HepG2 (cell line): ENCODE measurements around the gene ARRDC1. TPM values are rescaled to one million over a fixed set of nuclear protein-coding genes. Genes with fewer than 3 reads are reported as not detected.

Experiments
- ATAC-seq: fragments of 200-7000 bp; cut with Tn5 transposase; 3 replicates; pipeline ENCODE4 v1.9.1; 2020; ENCODE audit warnings: mild to moderate bottlenecking, moderate library complexity
- BruUV-seq: library from RNA; stranded (reverse); fragments of 400-500 nt; replicated peaks from 2 replicates; lab custom pipeline; 2021; lab: Mats Ljungman, UMichigan
- CTCF ChIA-PET: fragments of 300-600 bp; formaldehyde crosslinking; extraction: SDS; loops from one replicate; lab custom pipeline; 2021; ENCODE audit warnings: low total read pairs, inconsistent platforms, low intra/inter-chr PET ratio; lab: Yijun Ruan, JAX
- POLR2A ChIA-PET: fragments of 350-600 bp; sonication (Branson Sonifier 250); formaldehyde crosslinking; loops from one replicate; lab custom pipeline; 2020; ENCODE audit warnings: antibody characterized with exemption, inconsistent platforms; lab: Yijun Ruan, JAX
- DNase-seq: peaks from one replicate; pipeline ENCODE4 v3.0.0-alpha.2; 2015; ENCODE audit warnings: low spot score
- FAIRE-seq: peaks from 3 replicates; lab custom pipeline; 2011; peaks lifted over from hg19 to GRCh38; lab: Jason Lieb, UNC
- H2AFZ ChIP-seq: one replicate; pipeline ENCODE4 v1.6.1; 2011; ENCODE audit warnings: low read length, inconsistent platforms
- H3K27ac ChIP-seq: fragments of 300-600 bp; 3 replicates; pipeline ENCODE4 v1.8.0; 2011; ENCODE audit warnings: mixed run types, mild to moderate bottlenecking, mixed read lengths, low read length, inconsistent platforms; ENCODE audit not compliant: insufficient read depth; ENCODE audit errors: extremely low read length
- H3K27me3 ChIP-seq, 2 experiments: fragments of 200-600 bp in 1 of 2; 2 replicates in 1 of 2; 3 replicates in 1 of 2; pipeline versions ENCODE4 v1.6.0 to v1.8.0; 2011; ENCODE audit warnings: low read length in 2 of 2, mild to moderate bottlenecking in 2 of 2, moderate library complexity in 2 of 2, inconsistent platforms in 1 of 2; ENCODE audit not compliant: insufficient read depth in 2 of 2, control insufficient read depth in 1 of 2
- H3K36me3 ChIP-seq, 2 experiments: fragments of 200-600 bp in 1 of 2; replicated peaks in 1 of 2; 2 replicates in 1 of 2; 3 replicates in 1 of 2; pipeline versions ENCODE4 v1.5.1 to v1.8.0; 2011; ENCODE audit warnings: low read length in 2 of 2, inconsistent platforms in 1 of 2; ENCODE audit not compliant: insufficient read depth in 2 of 2, control insufficient read depth in 1 of 2
- H3K4me1 ChIP-seq: 2 replicates; pipeline ENCODE4 v1.5.1; 2012; ENCODE audit warnings: low read length, inconsistent platforms; ENCODE audit not compliant: insufficient read depth
- H3K4me2 ChIP-seq: 2 replicates; pipeline ENCODE4 v1.6.0; 2011; ENCODE audit warnings: low read depth, low read length, inconsistent platforms
- H3K4me3 ChIP-seq, 3 experiments: fragments of 200-600 bp in 1 of 3; sonication (generic), shearing (Covaris generic) in 1 of 3; replicated peaks in 1 of 3; 2 replicates each; pipeline ENCODE4 v1.5.1; 2011 to 2016; ENCODE audit warnings: low read length in 3 of 3, inconsistent platforms in 2 of 3, low read depth in 2 of 3, mild to moderate bottlenecking in 2 of 3, control low read depth in 1 of 3, mixed read lengths in 1 of 3; ENCODE audit not compliant: insufficient read depth in 1 of 3
- H3K79me2 ChIP-seq: one replicate; pipeline ENCODE4 v1.6.1; 2011; ENCODE audit warnings: low read length, inconsistent platforms; ENCODE audit not compliant: insufficient read depth
- H3K9ac ChIP-seq: 2 replicates; pipeline ENCODE4 v1.6.0; 2011; ENCODE audit warnings: mild to moderate bottlenecking, low read depth, low read length, inconsistent platforms; ENCODE audit not compliant: insufficient read depth
- H3K9me3 ChIP-seq: 2 replicates; pipeline ENCODE4 v1.5.1; 2012; ENCODE audit warnings: mild to moderate bottlenecking, low read length
- H4K20me1 ChIP-seq: 2 replicates; pipeline ENCODE4 v1.6.0; 2011; ENCODE audit warnings: inconsistent platforms, mild to moderate bottlenecking, low read length, moderate library complexity; ENCODE audit not compliant: insufficient read depth
- AGO2 ChIP-seq: fragments of 200-400 bp; formaldehyde crosslinking; optimal IDR thresholded peaks from 2 replicates; pipeline ENCODE3; 2017; ENCODE audit warnings: mild to moderate bottlenecking, low read depth, low read length, moderate library complexity
- HDAC2 ChIP-seq: sonication (generic); formaldehyde crosslinking; IDR thresholded peaks from 2 replicates; pipeline ENCODE4 v1.4.0; 2020; ENCODE audit warnings: missing genetic modification reagents
- HOXD1 ChIP-seq: sonication (generic); formaldehyde crosslinking; IDR thresholded peaks from 2 replicates; pipeline ENCODE4 v1.5.0; 2020; ENCODE audit warnings: missing genetic modification reagents
- WGBS: methylation state at CpG from one replicate; pipeline ENCODE4 v1.1.6; 2017; ENCODE audit warnings: low lambda C conversion rate; 5-methylcytosine and 5-hydroxymethylcytosine counted together
- in situ Hi-C: cut with HindIII; loops from 2 replicates; pipeline ENCODE4 v1.10.0; 2017; ENCODE audit warnings: low pct_unique_long_range_greater_than_20kb; ENCODE audit not compliant: extremely low pct_ligation_motif_present
- intact Hi-C: fragments of 100-400 bp; cut with micrococcal nuclease; formaldehyde crosslinking; loops from one replicate; pipeline ENCODE4 v1.10.0; 2022; ENCODE audit not compliant: unreplicated experiment
- polyA plus RNA-seq, 8 experiments: library from polyadenylated mRNA; depleted of rRNA in 3 of 8; stranded (reverse) in 7 of 8; unstranded in 1 of 8; fragments of >200 nt; fragmentation: Illumina TruSeq in 4 of 8; extraction: Trizol in 4 of 8; gene quantifications; 2 replicates each; pipeline versions ENCODE4 v1.2.1 to v1.2.3, GENCODE V29; 2011 to 2016; ENCODE audit warnings: low read depth in 4 of 8, missing spikeins in 1 of 8, mixed read lengths in 1 of 8; ENCODE audit not compliant: insufficient read depth in 1 of 8
- total RNA-seq, 5 experiments: library from RNA; depleted of rRNA; stranded (reverse); fragments of >200 nt; fragmentation: Illumina TruSeq; extraction: Trizol; gene quantifications; 2 replicates each; pipeline ENCODE4 v1.2.3, GENCODE V29; 2016; ENCODE audit warnings: low read depth in 1 of 5
- TF ChIP-seq, protein P1 (sequence below): sonication (generic); formaldehyde crosslinking; IDR thresholded peaks from 2 replicates; pipeline ENCODE4 v1.9.0; 2021; ENCODE audit warnings: mild to moderate bottlenecking, missing genetic modification reagents

ARRDC1 gene
- total and polyA plus RNA-seq, 2 of the 13 experiments (the other 11 are each of a cell fraction or from before 2014, with no cell fraction given) = 21.7 to 44.4 TPM

- TF ChIP-seq, protein P1, sequence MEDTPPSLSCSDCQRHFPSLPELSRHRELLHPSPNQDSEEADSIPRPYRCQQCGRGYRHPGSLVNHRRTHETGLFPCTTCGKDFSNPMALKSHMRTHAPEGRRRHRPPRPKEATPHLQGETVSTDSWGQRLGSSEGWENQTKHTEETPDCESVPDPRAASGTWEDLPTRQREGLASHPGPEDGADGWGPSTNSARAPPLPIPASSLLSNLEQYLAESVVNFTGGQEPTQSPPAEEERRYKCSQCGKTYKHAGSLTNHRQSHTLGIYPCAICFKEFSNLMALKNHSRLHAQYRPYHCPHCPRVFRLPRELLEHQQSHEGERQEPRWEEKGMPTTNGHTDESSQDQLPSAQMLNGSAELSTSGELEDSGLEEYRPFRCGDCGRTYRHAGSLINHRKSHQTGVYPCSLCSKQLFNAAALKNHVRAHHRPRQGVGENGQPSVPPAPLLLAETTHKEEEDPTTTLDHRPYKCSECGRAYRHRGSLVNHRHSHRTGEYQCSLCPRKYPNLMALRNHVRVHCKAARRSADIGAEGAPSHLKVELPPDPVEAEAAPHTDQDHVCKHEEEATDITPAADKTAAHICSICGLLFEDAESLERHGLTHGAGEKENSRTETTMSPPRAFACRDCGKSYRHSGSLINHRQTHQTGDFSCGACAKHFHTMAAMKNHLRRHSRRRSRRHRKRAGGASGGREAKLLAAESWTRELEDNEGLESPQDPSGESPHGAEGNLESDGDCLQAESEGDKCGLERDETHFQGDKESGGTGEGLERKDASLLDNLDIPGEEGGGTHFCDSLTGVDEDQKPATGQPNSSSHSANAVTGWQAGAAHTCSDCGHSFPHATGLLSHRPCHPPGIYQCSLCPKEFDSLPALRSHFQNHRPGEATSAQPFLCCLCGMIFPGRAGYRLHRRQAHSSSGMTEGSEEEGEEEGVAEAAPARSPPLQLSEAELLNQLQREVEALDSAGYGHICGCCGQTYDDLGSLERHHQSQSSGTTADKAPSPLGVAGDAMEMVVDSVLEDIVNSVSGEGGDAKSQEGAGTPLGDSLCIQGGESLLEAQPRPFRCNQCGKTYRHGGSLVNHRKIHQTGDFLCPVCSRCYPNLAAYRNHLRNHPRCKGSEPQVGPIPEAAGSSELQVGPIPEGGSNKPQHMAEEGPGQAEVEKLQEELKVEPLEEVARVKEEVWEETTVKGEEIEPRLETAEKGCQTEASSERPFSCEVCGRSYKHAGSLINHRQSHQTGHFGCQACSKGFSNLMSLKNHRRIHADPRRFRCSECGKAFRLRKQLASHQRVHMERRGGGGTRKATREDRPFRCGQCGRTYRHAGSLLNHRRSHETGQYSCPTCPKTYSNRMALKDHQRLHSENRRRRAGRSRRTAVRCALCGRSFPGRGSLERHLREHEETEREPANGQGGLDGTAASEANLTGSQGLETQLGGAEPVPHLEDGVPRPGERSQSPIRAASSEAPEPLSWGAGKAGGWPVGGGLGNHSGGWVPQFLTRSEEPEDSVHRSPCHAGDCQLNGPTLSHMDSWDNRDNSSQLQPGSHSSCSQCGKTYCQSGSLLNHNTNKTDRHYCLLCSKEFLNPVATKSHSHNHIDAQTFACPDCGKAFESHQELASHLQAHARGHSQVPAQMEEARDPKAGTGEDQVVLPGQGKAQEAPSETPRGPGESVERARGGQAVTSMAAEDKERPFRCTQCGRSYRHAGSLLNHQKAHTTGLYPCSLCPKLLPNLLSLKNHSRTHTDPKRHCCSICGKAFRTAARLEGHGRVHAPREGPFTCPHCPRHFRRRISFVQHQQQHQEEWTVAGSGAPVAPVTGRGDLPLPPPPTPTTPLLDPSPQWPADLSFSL (CRISPR knock-in tag) = no peak
Measured at GRCh38 chr9:137649553-137649952, 44.1 kb downstream of the ARRDC1 start (continued).

DNA sequence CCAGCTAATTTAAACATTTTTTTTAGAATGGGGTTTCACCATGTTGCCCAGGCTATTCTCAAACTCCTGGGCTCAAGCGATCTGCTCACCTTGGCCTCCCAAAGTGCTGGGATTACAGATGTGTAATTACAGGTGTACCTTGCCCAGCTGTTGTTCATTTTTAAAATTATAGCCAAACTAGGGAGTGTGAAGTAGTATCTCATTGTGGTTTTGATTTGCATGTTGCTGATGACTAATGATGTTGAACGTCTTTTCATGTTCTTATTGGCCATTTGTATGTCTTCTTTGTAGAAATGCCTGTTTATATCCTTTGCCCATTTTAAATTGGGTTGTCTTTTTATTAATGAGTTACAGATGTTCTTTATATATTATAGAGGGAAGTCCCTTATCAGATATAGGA lies 44.8 kb downstream of the ARRDC1 start:
- peaks cover 57% of the 10 kb centered on the region for H3K79me2 ChIP-seq
- H3K4me3 ChIP-seq = no peak overlapping the region
- POLR2A ChIA-PET = no interaction called here

More for the DNA sequence above, 44.8 kb downstream of the ARRDC1 start:
- H3K4me1 ChIP-seq = peaks cover 15% of the 10 kb centered on the region
- H3K27me3 ChIP-seq = no peaks in the 10 kb centered on the region
- BruUV-seq = no TSS peak
- H2AFZ ChIP-seq = no peak overlapping the region
- WGBS = 96% methylated on average over 2 of the region's 2 CpGs
- H3K27ac ChIP-seq = no peak overlapping the region
- CTCF ChIA-PET = no interaction called here
- H3K9ac ChIP-seq = no peak overlapping the region
- FAIRE-seq (no peak), ATAC-seq (no peak), DNase-seq (no peak)
- in situ Hi-C loops = no loop called here
- no peak overlapping the region for H3K4me2 ChIP-seq
- H3K9me3 ChIP-seq = no peaks in the 10 kb centered on the region
- TF ChIP-seq HDAC2 (CRISPR knock-in tag) = no peak
- TF ChIP-seq AGO2 = no peak
- TF ChIP-seq HOXD1 = no peak
- TF ChIP-seq, all 625 proteins: peak for 0
- intact Hi-C loops = no loop called here
- H4K20me1 ChIP-seq = no peaks in the 10 kb centered on the region
- peaks cover 0 to 11% of the 10 kb centered on the region in 2 experiments; a peak in 2 of 5 replicates for H3K36me3 ChIP-seq
